Stimulated activated CD4-positive, alpha-beta T cell treated with anti-CD3 and anti-CD28 coated beads, Interleukin-4, amount 100 ng/mL, for 4 hours (primary cell): Measurements from ENCODE around the gene SPAG9.

Experiments
- DNase-seq, 2 experiments: peaks; one replicate each; pipeline ENCODE4 v3.0.0-alpha.2; 2020

Gene SPAG9

DNA sequence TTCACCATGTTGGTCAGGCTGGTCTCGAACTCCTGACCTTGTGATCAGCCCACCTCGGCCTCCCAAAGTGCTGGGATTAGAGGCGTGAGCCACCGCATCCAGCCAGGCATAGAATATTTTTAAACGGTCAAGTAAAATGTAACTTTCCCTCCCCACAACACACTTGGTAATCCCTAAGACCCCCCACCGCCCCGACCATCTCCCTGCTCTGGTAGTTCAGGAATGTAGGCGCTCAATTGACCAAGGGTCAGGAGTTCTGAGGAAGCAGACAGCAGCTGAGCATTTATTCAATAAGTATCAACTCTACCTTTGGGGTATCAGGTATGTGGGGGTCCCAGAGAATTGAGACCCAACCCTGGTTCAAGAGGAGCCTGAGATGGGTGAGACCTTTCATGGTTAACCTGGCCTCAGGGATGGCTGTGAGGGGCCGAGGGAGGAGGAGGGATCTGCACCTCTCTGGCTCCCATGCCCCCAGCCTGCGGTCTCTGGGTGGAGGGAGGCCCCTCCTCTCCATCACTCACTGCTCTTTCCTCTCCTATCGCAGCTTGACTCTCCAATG, 206.1 kb downstream of the SPAG9 start:
- DNase-seq, result no peak

DNA sequence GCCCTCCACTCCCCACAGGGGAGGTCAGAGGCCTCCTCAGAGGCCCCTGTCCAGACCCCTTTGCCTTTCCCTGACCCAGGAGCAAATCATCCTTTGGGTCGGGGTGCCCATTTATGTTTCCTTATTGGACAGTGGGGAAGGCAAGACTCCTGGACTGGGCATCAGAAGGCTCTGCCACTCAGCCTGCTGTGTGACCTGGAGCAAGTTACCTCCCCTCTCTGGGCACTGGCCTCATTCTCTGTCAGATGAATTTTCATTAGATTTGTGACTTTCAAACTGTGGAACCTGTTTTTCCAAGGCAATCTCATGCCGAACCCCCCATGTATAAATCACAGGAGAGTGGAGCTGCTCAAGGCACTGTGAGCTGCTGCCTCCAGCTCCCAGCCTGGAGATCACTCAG, 207.5 kb downstream of the SPAG9 start:
- no peak for DNase-seq
